OCI-LY3 (cell line): ENCODE results near the gene TRIM2.

Source experiments
- EZH2phosphoT487 ChIP-seq: fragments of 200-600 bp; shearing (Covaris generic); IDR thresholded peaks from 2 replicates; pipeline ENCODE4 v1.6.1; 2018; ENCODE audit warnings: antibody characterized with exemption, mixed run types, low read depth
- TF ChIP-seq, protein P1 (sequence below): fragments of 200-600, 300-600 bp; sonication (generic); IDR thresholded peaks from 2 replicates; pipeline ENCODE4 v1.5.1; 2014; ENCODE audit warnings: antibody characterized with exemption, low read length, low read depth

DNA sequence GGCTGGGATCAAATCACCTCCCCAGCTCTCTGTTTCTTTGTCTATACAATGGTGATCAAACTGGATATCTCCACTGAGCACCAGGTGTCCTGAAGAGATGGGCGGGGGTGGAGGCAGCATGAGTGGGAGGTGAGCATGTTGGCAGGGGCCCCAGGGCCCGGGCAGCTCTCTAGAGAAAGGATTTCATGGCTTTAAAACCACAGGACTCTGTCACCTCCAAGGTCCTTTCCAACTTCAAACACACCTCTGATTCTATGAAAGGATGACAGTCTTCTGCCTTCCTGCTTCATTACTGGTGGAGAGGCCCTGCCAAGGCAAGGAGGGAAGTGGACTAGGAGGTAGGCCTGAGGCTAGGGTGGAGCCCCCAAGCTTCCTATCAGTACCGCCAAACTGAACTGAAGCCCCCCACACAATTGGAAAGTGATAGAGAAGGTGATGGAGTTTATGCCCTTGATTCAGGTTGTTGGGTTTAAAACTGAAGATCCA is 38.6 kb downstream of the TRIM2 start:
- TF ChIP-seq, protein P1, sequence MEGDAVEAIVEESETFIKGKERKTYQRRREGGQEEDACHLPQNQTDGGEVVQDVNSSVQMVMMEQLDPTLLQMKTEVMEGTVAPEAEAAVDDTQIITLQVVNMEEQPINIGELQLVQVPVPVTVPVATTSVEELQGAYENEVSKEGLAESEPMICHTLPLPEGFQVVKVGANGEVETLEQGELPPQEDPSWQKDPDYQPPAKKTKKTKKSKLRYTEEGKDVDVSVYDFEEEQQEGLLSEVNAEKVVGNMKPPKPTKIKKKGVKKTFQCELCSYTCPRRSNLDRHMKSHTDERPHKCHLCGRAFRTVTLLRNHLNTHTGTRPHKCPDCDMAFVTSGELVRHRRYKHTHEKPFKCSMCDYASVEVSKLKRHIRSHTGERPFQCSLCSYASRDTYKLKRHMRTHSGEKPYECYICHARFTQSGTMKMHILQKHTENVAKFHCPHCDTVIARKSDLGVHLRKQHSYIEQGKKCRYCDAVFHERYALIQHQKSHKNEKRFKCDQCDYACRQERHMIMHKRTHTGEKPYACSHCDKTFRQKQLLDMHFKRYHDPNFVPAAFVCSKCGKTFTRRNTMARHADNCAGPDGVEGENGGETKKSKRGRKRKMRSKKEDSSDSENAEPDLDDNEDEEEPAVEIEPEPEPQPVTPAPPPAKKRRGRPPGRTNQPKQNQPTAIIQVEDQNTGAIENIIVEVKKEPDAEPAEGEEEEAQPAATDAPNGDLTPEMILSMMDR: no peak
- TF ChIP-seq EZH2phosphoT487: no peak
